ENCODE results near the gene TMEM94. TPM values are rescaled to one million over a fixed set of nuclear protein-coding genes. Genes with fewer than 3 reads are reported as not detected.
A peak's percentile ranks its signal among the peaks of the same experiment; 100 is the strongest.

TMEM94 gene
- total RNA-seq, 1 donor from 2014 or later, result 111 TPM

GRCh38 chr17:75540923-75541503 is 84.6 kb downstream of the TMEM94 start:
- no peaks in the 10 kb centered on the region for H3K9me3 Mint-ChIP-seq (ENCODE audit: unreplicated experiment)
- H3K36me3 Mint-ChIP-seq (ENCODE audit: low read depth, unreplicated experiment), result peaks cover 3% of the 10 kb centered on the region
- peaks cover 5% of the 10 kb centered on the region for H3K27me3 Mint-ChIP-seq (ENCODE audit: unreplicated experiment)
- no peak for DNase-seq (ENCODE audit: low spot score)
- TF ChIP-seq CTCF (IDR thresholded peaks at IDR 0.05; ENCODE audit: unreplicated experiment), result no peak
- no peak overlapping the region for H3K27ac Mint-ChIP-seq (ENCODE audit: unreplicated experiment)
- no peak overlapping the region for H3K4me3 Mint-ChIP-seq (ENCODE audit: unreplicated experiment)
- peaks cover 25% of the 10 kb centered on the region for H3K4me1 Mint-ChIP-seq (ENCODE audit: unreplicated experiment)

- no peak overlapping the region for H3K4me3 Mint-ChIP-seq (ENCODE audit: unreplicated experiment)
- TF ChIP-seq CTCF (IDR thresholded peaks at IDR 0.05; ENCODE audit: unreplicated experiment), result no peak
- H3K9me3 Mint-ChIP-seq (ENCODE audit: unreplicated experiment), result no peaks in the 10 kb centered on the region
- H3K36me3 Mint-ChIP-seq (ENCODE audit: low read depth, unreplicated experiment), result peaks cover 6% of the 10 kb centered on the region
- H3K27me3 Mint-ChIP-seq (ENCODE audit: unreplicated experiment), result peaks cover 5% of the 10 kb centered on the region
- DNase-seq (ENCODE audit: low spot score), result no peak
- peaks cover 25% of the 10 kb centered on the region for H3K4me1 Mint-ChIP-seq (ENCODE audit: unreplicated experiment)
- H3K27ac Mint-ChIP-seq (ENCODE audit: unreplicated experiment), result no peak overlapping the region
Observed at GRCh38 chr17:75542229-75542628, 85.8 kb downstream of the TMEM94 start.

DNA sequence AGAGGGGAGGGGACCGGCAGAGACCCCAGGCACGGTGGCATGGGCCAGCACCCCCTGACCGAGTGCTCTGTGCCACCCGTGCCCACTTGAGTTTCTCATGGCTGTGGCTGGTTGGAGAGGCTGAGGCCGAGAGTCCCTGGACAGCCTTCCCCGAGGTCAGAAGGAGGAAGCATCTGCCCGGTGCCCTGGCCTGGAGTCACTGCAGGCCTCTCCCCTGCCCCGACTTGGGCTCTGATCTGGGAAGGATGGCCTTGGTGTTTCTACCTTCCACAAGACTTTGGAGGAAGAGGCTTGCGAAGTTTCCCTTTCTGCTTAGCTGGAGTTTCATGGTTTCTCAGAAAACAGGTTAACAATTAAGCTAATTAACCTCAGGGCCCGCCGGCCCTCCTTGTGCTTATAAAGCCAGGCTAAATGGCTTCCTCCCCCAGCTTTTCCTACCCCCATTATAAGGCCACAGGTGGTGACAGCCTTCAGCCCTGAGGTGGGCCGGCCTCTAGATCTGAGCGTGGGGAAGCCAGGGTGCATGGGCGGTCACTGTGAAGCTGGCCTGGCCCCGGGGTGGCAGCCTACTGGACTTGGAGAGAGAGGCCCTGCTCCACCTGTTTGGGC is 86.4 kb downstream of the TMEM94 start:
- H3K4me1 Mint-ChIP-seq (ENCODE audit: unreplicated experiment), result peaks cover 25% of the 10 kb centered on the region
- no peak for DNase-seq (ENCODE audit: low spot score)
- TF ChIP-seq CTCF (IDR thresholded peaks at IDR 0.05; ENCODE audit: unreplicated experiment), result no peak
- peaks cover 6% of the 10 kb centered on the region for H3K36me3 Mint-ChIP-seq (ENCODE audit: low read depth, unreplicated experiment)
- H3K27me3 Mint-ChIP-seq (ENCODE audit: unreplicated experiment), result peaks cover 5% of the 10 kb centered on the region
- no peaks in the 10 kb centered on the region for H3K9me3 Mint-ChIP-seq (ENCODE audit: unreplicated experiment)
- no peak overlapping the region for H3K27ac Mint-ChIP-seq (ENCODE audit: unreplicated experiment)
- no peak overlapping the region for H3K4me3 Mint-ChIP-seq (ENCODE audit: unreplicated experiment)

- TF ChIP-seq CTCF (IDR thresholded peaks at IDR 0.05; ENCODE audit: unreplicated experiment), result no peak
- no peak overlapping the region for H3K27ac Mint-ChIP-seq (ENCODE audit: unreplicated experiment)
- H3K9me3 Mint-ChIP-seq (ENCODE audit: unreplicated experiment), result no peaks in the 10 kb centered on the region
- DNase-seq (ENCODE audit: low spot score), result no peak
- H3K36me3 Mint-ChIP-seq (ENCODE audit: low read depth, unreplicated experiment), result peaks cover 6% of the 10 kb centered on the region
- peaks cover 22% of the 10 kb centered on the region for H3K4me1 Mint-ChIP-seq (ENCODE audit: unreplicated experiment)
- peaks cover 3% of the 10 kb centered on the region for H3K27me3 Mint-ChIP-seq (ENCODE audit: unreplicated experiment)
- no peak overlapping the region for H3K4me3 Mint-ChIP-seq (ENCODE audit: unreplicated experiment)
Observed at GRCh38 chr17:75544250-75544649, 87.8 kb downstream of the TMEM94 start.

DNA sequence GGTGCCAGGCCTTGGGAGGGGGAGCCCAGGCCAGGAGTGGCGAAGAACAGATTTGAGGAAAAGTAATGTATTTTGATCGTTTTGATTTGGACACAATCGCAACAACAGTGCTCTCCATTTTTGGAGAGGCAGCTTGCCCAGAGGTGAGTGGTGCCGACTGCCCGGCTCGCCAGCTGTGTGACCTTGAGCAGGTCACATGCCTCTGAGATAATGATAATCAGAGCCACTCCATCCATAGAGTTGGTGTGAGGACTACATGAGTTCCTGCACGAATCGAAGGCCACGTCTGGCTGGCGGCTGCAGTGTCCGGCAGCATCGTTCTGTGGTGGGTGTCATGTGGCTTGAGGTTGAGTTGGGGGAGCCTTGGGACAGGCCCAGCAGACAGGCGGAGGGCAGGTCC is 89.7 kb downstream of the TMEM94 start:
- H3K4me3 Mint-ChIP-seq (ENCODE audit: unreplicated experiment), result no peak overlapping the region
- H3K9me3 Mint-ChIP-seq (ENCODE audit: unreplicated experiment), result no peaks in the 10 kb centered on the region
- H3K4me1 Mint-ChIP-seq (ENCODE audit: unreplicated experiment), result peaks cover 22% of the 10 kb centered on the region
- peaks cover 6% of the 10 kb centered on the region for H3K36me3 Mint-ChIP-seq (ENCODE audit: low read depth, unreplicated experiment)
- no peak for DNase-seq (ENCODE audit: low spot score)
- TF ChIP-seq CTCF (IDR thresholded peaks at IDR 0.05; ENCODE audit: unreplicated experiment), result no peak
- peak overlapping the region; percentile 26 for H3K27ac Mint-ChIP-seq (ENCODE audit: unreplicated experiment)
- H3K27me3 Mint-ChIP-seq (ENCODE audit: unreplicated experiment), result peaks cover 3% of the 10 kb centered on the region

Data from endothelial cell (in vitro differentiated cells).